ENCODE measurements around the gene SMARCE1.

DNA sequence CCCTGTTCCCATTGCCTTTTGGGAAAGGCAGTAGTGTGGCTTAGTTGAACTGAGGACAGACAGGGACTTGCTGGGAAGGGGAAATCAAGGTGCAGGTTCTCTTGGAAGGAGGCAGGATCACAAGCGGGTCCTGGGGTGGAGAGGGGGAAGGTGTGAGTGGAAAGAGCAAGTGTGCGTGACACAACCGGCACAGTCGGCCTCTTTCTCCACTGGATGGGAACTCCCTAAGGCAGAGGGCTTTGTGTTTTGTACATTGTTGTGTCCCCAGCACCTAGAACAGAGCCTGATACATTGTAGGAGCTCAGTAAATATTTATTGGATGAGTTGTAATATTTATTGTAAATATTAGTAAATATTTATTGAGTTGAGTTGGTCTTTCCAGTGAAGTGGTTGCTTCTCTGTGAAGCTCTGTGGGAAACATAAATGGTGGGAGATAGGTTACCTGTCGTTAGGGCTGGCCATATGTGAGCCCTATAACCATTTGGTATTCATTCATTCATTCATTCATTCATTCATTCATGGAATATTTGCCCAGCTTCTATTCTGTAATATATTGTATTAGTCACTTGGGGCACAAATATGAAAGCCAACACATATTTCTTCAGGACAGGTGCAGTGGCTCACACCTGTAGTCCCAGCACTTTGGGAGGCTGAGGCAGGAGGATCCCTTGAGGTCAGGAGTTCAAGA lies 34.0 kb downstream of the SMARCE1 start:
- TF ChIP-seq, protein P1, sequence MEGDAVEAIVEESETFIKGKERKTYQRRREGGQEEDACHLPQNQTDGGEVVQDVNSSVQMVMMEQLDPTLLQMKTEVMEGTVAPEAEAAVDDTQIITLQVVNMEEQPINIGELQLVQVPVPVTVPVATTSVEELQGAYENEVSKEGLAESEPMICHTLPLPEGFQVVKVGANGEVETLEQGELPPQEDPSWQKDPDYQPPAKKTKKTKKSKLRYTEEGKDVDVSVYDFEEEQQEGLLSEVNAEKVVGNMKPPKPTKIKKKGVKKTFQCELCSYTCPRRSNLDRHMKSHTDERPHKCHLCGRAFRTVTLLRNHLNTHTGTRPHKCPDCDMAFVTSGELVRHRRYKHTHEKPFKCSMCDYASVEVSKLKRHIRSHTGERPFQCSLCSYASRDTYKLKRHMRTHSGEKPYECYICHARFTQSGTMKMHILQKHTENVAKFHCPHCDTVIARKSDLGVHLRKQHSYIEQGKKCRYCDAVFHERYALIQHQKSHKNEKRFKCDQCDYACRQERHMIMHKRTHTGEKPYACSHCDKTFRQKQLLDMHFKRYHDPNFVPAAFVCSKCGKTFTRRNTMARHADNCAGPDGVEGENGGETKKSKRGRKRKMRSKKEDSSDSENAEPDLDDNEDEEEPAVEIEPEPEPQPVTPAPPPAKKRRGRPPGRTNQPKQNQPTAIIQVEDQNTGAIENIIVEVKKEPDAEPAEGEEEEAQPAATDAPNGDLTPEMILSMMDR (IDR thresholded peaks at IDR 0.05; ENCODE audit: low read depth, low read length, poor library complexity, severe bottlenecking) = no peak
- TF ChIP-seq EZH2phosphoT487 (IDR thresholded peaks at IDR 0.05; ENCODE audit: borderline replicate concordance, low read length) = no peak

Measured in DOHH2 (cell line).